ENCODE measurements around the gene KDM4B.
"Not testable (repeated sequence)": the region's sequence is repeated elsewhere in the genome, so short reads cannot be mapped to it uniquely, and the experiment has no call there.

KDM4B gene

DNA sequence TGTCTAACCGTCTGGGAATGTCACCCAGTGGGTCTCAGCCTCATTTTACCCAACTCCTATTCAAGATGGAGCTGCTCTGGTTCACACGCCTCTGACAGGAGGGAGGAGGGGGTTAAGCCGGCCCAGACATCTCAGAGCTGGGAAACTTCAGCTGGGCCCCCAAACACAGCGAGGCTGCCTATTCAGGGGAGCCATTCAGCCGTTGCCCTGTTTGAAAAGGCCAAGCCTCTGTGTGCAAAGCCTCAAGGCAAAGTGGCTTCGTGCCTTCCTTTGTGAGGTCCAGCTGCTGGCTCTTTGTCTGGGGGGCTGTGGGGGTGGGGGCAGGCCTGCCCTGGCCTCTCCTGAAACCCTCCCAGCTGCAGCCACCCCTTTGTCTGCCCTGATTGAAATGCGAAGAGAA is 224.3 kb downstream of the KDM4B start:
- FAIRE-seq = no peak

DNA sequence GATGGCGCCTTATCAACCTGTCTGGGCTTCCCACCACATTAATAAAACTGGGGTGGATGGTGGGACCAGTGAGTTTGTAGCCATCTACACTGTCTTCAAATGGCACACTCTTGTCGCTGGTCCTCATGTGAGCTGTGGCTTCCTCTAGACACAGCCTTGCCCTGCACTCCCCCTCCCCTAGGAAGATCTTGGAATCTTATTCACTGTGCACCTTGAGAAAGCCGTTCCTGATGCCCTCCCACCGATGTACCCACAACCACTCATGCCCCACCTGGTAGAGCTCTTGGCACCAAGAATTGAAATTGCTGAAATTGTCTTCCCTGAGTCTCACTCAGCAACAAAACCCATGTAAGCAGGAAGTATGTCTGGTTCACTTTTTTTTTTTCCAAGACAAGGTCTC is 225.7 kb downstream of the KDM4B start:
- DNase-seq (ENCODE audit: low spot score) (no peak), FAIRE-seq (no peak)

More for the DNA sequence above, 224.3 kb downstream of the KDM4B start:
- DNase-seq (ENCODE audit: low spot score) = no peak

DNA sequence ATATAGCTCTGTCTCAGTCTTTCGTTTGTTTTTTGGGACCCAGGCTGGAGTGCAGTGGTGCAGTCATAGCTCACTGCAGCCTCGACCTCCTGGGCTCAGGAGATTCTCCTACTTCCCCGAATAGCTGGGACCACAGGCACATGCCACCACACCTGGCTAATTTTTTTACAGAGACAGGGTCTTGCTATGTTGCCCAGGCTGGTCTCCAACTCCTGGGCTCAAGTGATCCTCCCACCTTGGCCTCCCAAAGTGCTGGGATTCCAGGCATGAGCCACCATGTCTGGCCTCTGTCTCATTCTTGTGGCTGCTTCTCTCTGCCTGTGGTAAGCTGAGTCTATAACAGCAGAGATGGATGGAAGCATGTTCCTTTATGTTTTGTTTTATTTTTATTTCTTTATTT is 226.7 kb downstream of the KDM4B start:
- not testable (repeated sequence) for FAIRE-seq; DNase-seq (ENCODE audit: low spot score)

DNA sequence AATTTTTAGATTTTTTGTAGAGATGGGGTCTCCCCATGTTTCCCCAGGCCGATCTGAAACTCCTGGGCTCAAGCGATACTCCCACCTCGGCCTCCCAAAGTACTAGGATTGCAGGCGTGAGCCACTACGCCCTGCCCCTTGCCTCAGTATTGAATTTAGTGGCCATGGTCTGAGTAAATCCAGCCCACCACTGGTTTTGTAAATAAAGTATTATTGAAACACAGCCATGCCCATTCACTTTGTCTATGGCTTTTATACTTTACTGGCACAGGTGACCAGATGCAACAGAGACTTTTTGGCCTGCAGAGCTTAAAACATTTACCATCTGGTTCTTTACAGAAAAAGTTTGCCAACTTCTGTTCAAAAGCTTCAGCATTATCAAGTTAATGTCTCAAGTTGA is 227.9 kb downstream of the KDM4B start:
- FAIRE-seq (no peak), DNase-seq (ENCODE audit: low spot score) (no peak)

DNA sequence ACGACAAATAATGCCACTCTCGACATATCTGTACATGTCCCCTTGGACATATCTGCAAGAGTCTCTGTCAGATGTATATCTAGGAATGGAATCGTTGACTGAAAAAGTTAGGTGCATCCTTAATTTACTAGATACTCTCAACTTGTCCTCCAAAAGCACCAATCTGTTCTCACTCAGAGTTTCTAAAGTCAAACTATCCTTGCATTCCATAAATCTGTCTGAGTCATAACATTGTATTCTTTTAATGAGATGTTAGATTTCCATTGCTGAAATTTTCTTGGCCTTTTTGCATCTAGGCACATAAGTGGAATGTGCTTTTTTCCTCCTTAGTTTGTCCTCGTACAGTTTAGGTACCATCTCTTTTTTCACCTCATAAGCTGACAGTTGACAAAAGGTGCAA is 231.9 kb downstream of the KDM4B start:
- no peak for DNase-seq (ENCODE audit: low spot score)
- no peak for FAIRE-seq

DNA sequence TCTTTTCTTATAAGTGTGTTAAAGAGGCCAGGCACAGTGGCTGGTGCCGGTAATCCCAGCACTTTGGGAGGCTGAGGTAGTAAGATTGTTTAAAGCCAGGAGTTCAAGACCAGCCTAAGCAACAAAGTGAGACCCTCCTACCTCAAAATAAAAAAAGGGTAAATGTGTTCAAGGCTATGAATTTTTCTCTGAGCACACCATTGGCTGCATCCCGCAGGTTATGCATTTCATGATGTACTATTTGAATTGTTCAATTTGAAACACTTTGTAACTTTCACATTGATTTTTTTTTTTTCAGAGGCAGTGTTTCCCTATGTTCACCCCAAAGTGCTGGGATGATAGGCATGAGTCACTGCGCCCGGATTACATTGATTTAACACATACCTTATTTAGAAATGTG is 233.6 kb downstream of the KDM4B start:
- FAIRE-seq (no peak), DNase-seq (ENCODE audit: low spot score) (no peak)
